T47D (cell line): ENCODE data around the gene AMH.
"Not testable (repeated sequence)": the region's sequence is repeated elsewhere in the genome, so short reads cannot be mapped to it uniquely, and the experiment has no call there.

ENCODE experiments used
- DNase-seq, 2 experiments: peaks; one replicate each; pipeline versions ENCODE4 v3.0.0 to v3.0.0-alpha.2; 2011 to 2012; ENCODE audit warnings: low read depth in 1 of 2, low spot score in 1 of 2
- JUND ChIP-seq: IDR thresholded peaks from 2 replicates; pipeline ENCODE4 v1.6.1; 2012; ENCODE audit warnings: low read depth
- in situ Hi-C: cut with HindIII; loops from 2 replicates; pipeline ENCODE4 v1.10.0; 2016; ENCODE audit warnings: low sequenced_read_pairs, low pct_unique_long_range_greater_than_20kb

The AMH gene

GRCh38 chr19:2275588-2276428 lies 26.7 kb downstream of the AMH start:
- TF ChIP-seq JUND, result no peak
- no peak for DNase-seq
- in situ Hi-C loops, result no loop called here

GRCh38 chr19:2276429-2276986 lies 27.4 kb downstream of the AMH start:
- DNase-seq, result no peak
- TF ChIP-seq JUND, result no peak
- in situ Hi-C loops, result no loop called here

- DNase-seq, result no peak
- no peak for TF ChIP-seq JUND
- in situ Hi-C loops, result no loop called here
These were observed 28.0 kb downstream of the AMH start for GRCh38 chr19:2277138-2277537.

- TF ChIP-seq JUND, result no peak
- in situ Hi-C loops, result no loop called here
- no peak for DNase-seq
These were observed 29.5 kb downstream of the AMH start for GRCh38 chr19:2278459-2279158.

- DNase-seq, result no peak
- in situ Hi-C loops, result no loop called here
- TF ChIP-seq JUND, result no peak
These were observed 31.6 kb downstream of the AMH start for GRCh38 chr19:2280633-2281264.

- in situ Hi-C loops, DNase-seq: not testable (repeated sequence)
These were observed 32.3 kb downstream of the AMH start for GRCh38 chr19:2281265-2282061.

- no peak for DNase-seq
- in situ Hi-C loops, result no loop called here
- no peak for TF ChIP-seq JUND
These were observed 33.1 kb downstream of the AMH start, which contains the start of gene PEAK3 for GRCh38 chr19:2282062-2282861. PEAK3 (minus strand) TSS chr19:2282175; CDS start chr19:2280931, 1,244 bp downstream.

GRCh38 chr19:2282862-2283237 lies 33.7 kb downstream of the AMH start:
- TF ChIP-seq JUND, result no peak
- in situ Hi-C loops, result no loop called here
- DNase-seq, result no peak

- in situ Hi-C loops, result no loop called here
- TF ChIP-seq JUND, result no peak
- no peak for DNase-seq
These were observed 34.8 kb downstream of the AMH start for GRCh38 chr19:2283835-2284507.

GRCh38 chr19:2286402-2287140 lies 37.4 kb downstream of the AMH start:
- TF ChIP-seq JUND, result no peak
- in situ Hi-C loops, result no loop called here

More at GRCh38 chr19:2286402-2287140, 37.4 kb downstream of the AMH start:
- no peak for DNase-seq
